Stromal cell of bone marrow (primary cell): Measurements from ENCODE around the gene TMIGD3.

Experiments used
- DNase-seq: peaks from one replicate; pipeline ENCODE4 v3.0.0-alpha.2; 2012; ENCODE audit warnings: low read depth

Gene TMIGD3

GRCh38 chr1:111446967-111447892, 56.2 kb downstream of the TMIGD3 start:
- DNase-seq = no peak

GRCh38 chr1:111446546-111446945, 56.9 kb downstream of the TMIGD3 start:
- DNase-seq = no peak

- no peak for DNase-seq
These were observed 59.4 kb downstream of the TMIGD3 start for GRCh38 chr1:111444031-111444430.

GRCh38 chr1:111442457-111442856, 61.0 kb downstream of the TMIGD3 start:
- no peak for DNase-seq

- no peak for DNase-seq
These were observed 61.8 kb downstream of the TMIGD3 start for GRCh38 chr1:111441573-111442192.

- DNase-seq = no peak
These were observed 63.7 kb downstream of the TMIGD3 start for GRCh38 chr1:111439461-111440351.

- DNase-seq = no peak
These were observed 66.7 kb downstream of the TMIGD3 start for GRCh38 chr1:111436726-111437125.
